Measurements from ENCODE around the gene BLOC1S1.

DNA sequence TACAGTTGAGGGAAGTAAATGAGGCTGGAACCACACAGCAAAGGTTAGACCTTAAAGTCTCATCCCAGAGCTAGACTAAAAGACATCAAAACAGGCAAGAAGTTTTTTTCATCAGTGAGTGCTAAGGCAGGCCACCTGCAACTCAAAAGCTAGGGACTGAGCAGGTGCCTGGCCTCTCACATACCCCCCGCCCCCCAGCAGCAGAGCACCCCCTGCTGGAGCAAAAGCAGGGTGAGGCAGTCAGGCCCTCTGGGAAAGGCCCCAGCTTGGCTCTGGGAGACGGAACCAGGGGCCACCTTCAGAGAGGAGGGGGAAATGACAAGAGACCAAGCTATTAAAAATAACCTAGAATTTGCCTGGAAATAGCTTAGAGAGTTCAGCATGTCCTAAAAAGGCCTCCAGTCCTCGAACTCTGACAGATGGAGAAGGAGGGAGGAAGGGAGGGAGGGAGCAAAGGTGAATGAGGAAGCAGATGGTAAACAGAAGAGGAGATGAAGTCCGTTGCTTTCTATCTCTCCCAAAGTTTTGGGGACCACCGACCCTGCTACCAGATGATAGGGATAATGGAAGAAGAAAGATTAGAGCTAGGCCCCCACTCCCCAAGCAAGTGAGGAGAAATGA lies 10.0 kb upstream of the BLOC1S1 start:
- no peak for TF ChIP-seq POLR2A (IDR thresholded peaks at IDR 0.05)
- TF ChIP-seq, protein P1, sequence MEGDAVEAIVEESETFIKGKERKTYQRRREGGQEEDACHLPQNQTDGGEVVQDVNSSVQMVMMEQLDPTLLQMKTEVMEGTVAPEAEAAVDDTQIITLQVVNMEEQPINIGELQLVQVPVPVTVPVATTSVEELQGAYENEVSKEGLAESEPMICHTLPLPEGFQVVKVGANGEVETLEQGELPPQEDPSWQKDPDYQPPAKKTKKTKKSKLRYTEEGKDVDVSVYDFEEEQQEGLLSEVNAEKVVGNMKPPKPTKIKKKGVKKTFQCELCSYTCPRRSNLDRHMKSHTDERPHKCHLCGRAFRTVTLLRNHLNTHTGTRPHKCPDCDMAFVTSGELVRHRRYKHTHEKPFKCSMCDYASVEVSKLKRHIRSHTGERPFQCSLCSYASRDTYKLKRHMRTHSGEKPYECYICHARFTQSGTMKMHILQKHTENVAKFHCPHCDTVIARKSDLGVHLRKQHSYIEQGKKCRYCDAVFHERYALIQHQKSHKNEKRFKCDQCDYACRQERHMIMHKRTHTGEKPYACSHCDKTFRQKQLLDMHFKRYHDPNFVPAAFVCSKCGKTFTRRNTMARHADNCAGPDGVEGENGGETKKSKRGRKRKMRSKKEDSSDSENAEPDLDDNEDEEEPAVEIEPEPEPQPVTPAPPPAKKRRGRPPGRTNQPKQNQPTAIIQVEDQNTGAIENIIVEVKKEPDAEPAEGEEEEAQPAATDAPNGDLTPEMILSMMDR (IDR thresholded peaks at IDR 0.05), result no peak

Measured in vagina (tissue), 2 donors.